Keratinocyte (primary cell): ENCODE data around the gene TACC2. TPM values are rescaled to one million over a fixed set of nuclear protein-coding genes. Genes with fewer than 3 reads are reported as not detected.

Source experiments
- DNase-seq: peaks from one replicate; pipeline ENCODE4 v3.0.0-alpha.2; 2011; ENCODE audit warnings: low read depth, missing footprints, low spot score
- FAIRE-seq: peaks from 2 replicates; lab custom pipeline; 2011; peaks lifted over from hg19 to GRCh38; lab: Jason Lieb, UNC
- H2AFZ ChIP-seq: 2 replicates; pipeline ENCODE4 v1.6.0; 2012; ENCODE audit warnings: low read length, control low read depth, inconsistent platforms; ENCODE audit not compliant: control insufficient read depth
- H3K27ac ChIP-seq: 2 replicates; pipeline ENCODE4 v1.5.1; 2011; ENCODE audit warnings: low read length; ENCODE audit not compliant: control insufficient read depth, insufficient read depth
- H3K27me3 ChIP-seq: 3 replicates; pipeline ENCODE4 v1.6.0; 2011; ENCODE audit warnings: low read length; ENCODE audit not compliant: control insufficient read depth, insufficient read depth; ENCODE audit errors: extremely low read depth
- H3K36me3 ChIP-seq, 2 experiments: 2 replicates in 1 of 2; 3 replicates in 1 of 2; pipeline ENCODE4 v1.5.1; 2011; ENCODE audit warnings: low read length in 2 of 2, mild to moderate bottlenecking in 1 of 2; ENCODE audit not compliant: control insufficient read depth in 2 of 2, insufficient read depth in 2 of 2; ENCODE audit errors: extremely low read depth in 1 of 2
- H3K4me1 ChIP-seq: 3 replicates; pipeline ENCODE4 v1.5.1; 2011; ENCODE audit warnings: low read length; ENCODE audit not compliant: control insufficient read depth, insufficient read depth; ENCODE audit errors: extremely low read depth
- H3K4me2 ChIP-seq: 3 replicates; pipeline ENCODE4 v1.6.0; 2011; ENCODE audit warnings: low read depth, low read length; ENCODE audit not compliant: control insufficient read depth, insufficient read depth; ENCODE audit errors: extremely low read depth
- H3K4me3 ChIP-seq, 3 experiments: fragments of 200-600 bp in 1 of 3; sonication (generic) in 1 of 3; 2 replicates in 2 of 3; 3 replicates in 1 of 3; pipeline ENCODE4 v1.5.1; 2011 to 2016; ENCODE audit warnings: low read length in 3 of 3, mild to moderate bottlenecking in 3 of 3, control low read depth in 2 of 3, inconsistent platforms in 1 of 3, low read depth in 1 of 3, mixed read lengths in 1 of 3, mixed run types in 1 of 3, moderate library complexity in 1 of 3; ENCODE audit not compliant: control insufficient read depth in 2 of 3, insufficient read depth in 2 of 3; ENCODE audit errors: extremely low read depth in 1 of 3
- H3K79me2 ChIP-seq: 2 replicates; pipeline ENCODE4 v1.6.0; 2012; ENCODE audit warnings: low read length; ENCODE audit not compliant: control insufficient read depth, insufficient read depth
- H3K9ac ChIP-seq: 3 replicates; pipeline ENCODE4 v1.6.0; 2011; ENCODE audit warnings: low read length; ENCODE audit not compliant: control insufficient read depth, insufficient read depth; ENCODE audit errors: extremely low read depth
- H3K9me1 ChIP-seq: 3 replicates; pipeline ENCODE4 v1.6.0; 2011; ENCODE audit warnings: low read length; ENCODE audit not compliant: control insufficient read depth, insufficient read depth; ENCODE audit errors: extremely low read depth
- H3K9me3 ChIP-seq: 2 replicates; pipeline ENCODE4 v1.5.1; 2012; ENCODE audit warnings: low read depth, low read length; ENCODE audit not compliant: control insufficient read depth
- H4K20me1 ChIP-seq: 3 replicates; pipeline ENCODE4 v1.6.0; 2011; ENCODE audit warnings: low read length; ENCODE audit not compliant: control insufficient read depth, insufficient read depth; ENCODE audit errors: extremely low read depth
- CTCF ChIP-seq, 3 experiments: IDR thresholded peaks in 1 of 3; conservative IDR thresholded peaks in 1 of 3; optimal IDR thresholded peaks in 1 of 3; 2 replicates in 2 of 3; 3 replicates in 1 of 3; pipeline versions ENCODE3 to v1.5.1; 2011; ENCODE audit warnings: low read length in 3 of 3, mild to moderate bottlenecking in 3 of 3, moderate library complexity in 2 of 3, control low read depth in 1 of 3, inconsistent platforms in 1 of 3; ENCODE audit not compliant: insufficient read depth in 2 of 3; ENCODE audit errors: extremely low read depth in 1 of 3
- EZH2 ChIP-seq: IDR thresholded peaks from one replicate; pipeline ENCODE4 v1.6.1; 2012; ENCODE audit warnings: inconsistent platforms, mild to moderate bottlenecking, low read length, moderate library complexity
- dilution Hi-C: fragments of 300-500 bp; cut with MboI; formaldehyde crosslinking; loops from one replicate; pipeline ENCODE4 v1.7.0; 2020; ENCODE audit warnings: low sequenced_read_pairs; ENCODE audit not compliant: extremely low pct_ligation_motif_present
- polyA plus RNA-seq, 5 experiments: library from polyadenylated mRNA; depleted of rRNA in 3 of 5; stranded (reverse) in 3 of 5; stranded (forward) in 1 of 5; unstranded in 1 of 5; fragments of >200 nt; gene quantifications; 1 replicate in 1 of 5; 2 replicates in 3 of 5; 3 replicates in 1 of 5; pipeline versions ENCODE4 v1.2.1 to v1.2.3, GENCODE V29; 2011 to 2012; ENCODE audit warnings: missing spikeins in 2 of 5, low read depth in 1 of 5, low replicate concordance in 1 of 5

The TACC2 gene
- polyA plus RNA-seq, 1 donor (not counting 4 experiments of a cell fraction or from before 2014, with no cell fraction given) = 12.8 TPM

DNA sequence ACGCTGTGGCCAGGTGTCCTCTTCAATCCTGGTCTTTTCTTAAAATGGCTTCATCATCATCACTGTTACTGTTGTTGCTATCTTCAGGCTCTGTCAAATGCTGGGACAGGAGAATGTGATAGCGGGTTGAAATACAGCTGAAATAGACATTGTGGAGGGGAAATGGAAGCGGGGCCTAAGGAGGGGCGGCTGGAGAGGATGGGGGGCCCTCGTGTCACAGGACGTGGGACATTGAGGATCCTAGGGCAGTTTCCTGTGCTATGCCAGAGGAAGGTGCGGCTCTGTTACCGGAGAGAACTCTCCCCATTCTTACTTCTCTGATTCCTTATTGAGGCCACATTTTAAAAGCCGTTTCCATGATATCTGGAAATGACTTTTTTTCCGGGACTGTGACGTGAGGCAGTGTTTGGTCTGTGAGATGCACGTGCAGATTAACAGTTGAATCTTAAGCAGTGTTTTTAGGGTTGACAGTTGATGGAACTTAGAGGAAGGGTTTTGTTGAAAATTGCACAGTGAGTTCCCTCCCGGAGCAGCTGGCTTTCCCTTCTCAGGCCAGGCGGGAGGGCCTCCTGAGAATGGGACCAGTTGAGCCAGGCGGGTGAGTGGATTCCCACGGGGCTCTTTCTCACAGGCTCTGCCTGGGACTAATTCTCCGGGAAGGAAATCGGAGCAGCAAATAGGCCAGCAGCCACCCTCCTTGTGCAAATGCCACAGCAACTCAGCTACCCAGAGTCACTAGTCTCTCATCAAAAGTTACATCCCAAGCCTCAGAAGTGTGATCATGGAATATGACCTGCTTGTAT is 125.2 kb downstream of the TACC2 start:
- TF ChIP-seq EZH2 = no peak
- no peak for TF ChIP-seq CTCF (optimal IDR thresholded peaks at IDR 0.05 in 1 of 3, IDR thresholded peaks at IDR 0.05 in 1 of 3, conservative IDR thresholded peaks at IDR 0.05 in 1 of 3; ENCODE audit: extremely low read depth in 1 of 3, insufficient read depth in 2 of 3, low read length in 3 of 3)
- Histone ChIP-seq H3K36me3 (no peaks in the 10 kb centered on the region), H3K9ac (peak overlapping the region; percentile 91), H3K4me2 (peak overlapping the region; percentile 96), H3K79me2 (peaks cover 31% of the 10 kb centered on the region), H3K27ac (peak overlapping the region; percentile 82), H3K27me3 (no peaks in the 10 kb centered on the region), H4K20me1 (no peaks in the 10 kb centered on the region), H3K4me3 (peak overlapping the region; percentile 72 to 81 (median 74)), H3K4me1 (peaks cover 36% of the 10 kb centered on the region), H3K9me1 (peaks cover 2% of the 10 kb centered on the region), H2AFZ (peak overlapping the region; percentile 81), H3K9me3 (no peaks in the 10 kb centered on the region)
- DNase-seq = no peak
- dilution Hi-C loops = no loop called here
- peak; percentile 17 for FAIRE-seq

- Histone ChIP-seq H3K79me2 (peaks cover 34% of the 10 kb centered on the region), H3K4me3 (no peak overlapping the region), H3K9me3 (no peaks in the 10 kb centered on the region), H4K20me1 (no peaks in the 10 kb centered on the region), H3K27me3 (no peaks in the 10 kb centered on the region), H3K27ac (no peak overlapping the region), H3K9me1 (peaks cover 2% of the 10 kb centered on the region), H3K9ac (no peak overlapping the region), H3K36me3 (peaks cover 0 to 1% of the 10 kb centered on the region in 2 experiments), H3K4me2 (peak overlapping the region; percentile 7), H2AFZ (no peak overlapping the region), H3K4me1 (peaks cover 36% of the 10 kb centered on the region)
- TF ChIP-seq CTCF (optimal IDR thresholded peaks at IDR 0.05 in 1 of 3, IDR thresholded peaks at IDR 0.05 in 1 of 3, conservative IDR thresholded peaks at IDR 0.05 in 1 of 3; ENCODE audit: extremely low read depth in 1 of 3, insufficient read depth in 2 of 3, low read length in 3 of 3) (no peak), EZH2 (no peak)
- dilution Hi-C loops = no loop called here
- no peak for DNase-seq
- FAIRE-seq = no peak
Observed at GRCh38 chr10:122115874-122116273, 126.9 kb downstream of the TACC2 start.
